Activated naive CD8-positive, alpha-beta T cell treated with anti-CD3 and anti-CD28 coated beads, Interleukin-2, amount 50 U/mL, for 16 hours (primary cell): ENCODE data around the gene TEKT3.

Experiments used
- DNase-seq: peaks from one replicate; pipeline ENCODE4 v3.0.0-alpha.2; 2020; ENCODE audit warnings: low read depth, low spot score

Gene TEKT3

GRCh38 chr17:15341385-15341849, at the start of gene TEKT3:
Gene TEKT3, minus strand, starts transcription at chr17:15341597. Its CDS starts 10,012 bp downstream, at chr17:15331585.
- no peak for DNase-seq

GRCh38 chr17:15388356-15389041, 47.1 kb upstream of the TEKT3 start:
- no peak for DNase-seq

DNA sequence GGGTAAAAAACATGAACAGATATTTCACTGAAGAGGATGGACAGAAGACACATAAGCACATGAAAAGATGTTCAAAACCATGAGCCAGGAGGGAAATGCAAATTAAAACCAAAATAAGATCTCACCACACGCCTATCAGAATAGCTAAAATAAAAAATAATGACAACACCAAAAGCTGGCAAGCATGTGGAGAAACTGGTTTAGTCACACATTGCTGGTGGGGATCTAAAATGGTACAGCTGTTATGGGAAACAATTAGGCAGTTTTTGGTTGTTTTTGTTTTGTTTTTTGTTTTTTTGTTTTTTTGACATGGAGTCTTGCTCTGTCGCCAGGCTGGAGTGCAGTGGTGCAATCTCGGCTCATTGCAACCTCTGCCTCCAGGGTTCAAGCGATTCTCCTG, 44.7 kb upstream of the TEKT3 start:
- no peak for DNase-seq

- no peak for DNase-seq
Measured at GRCh38 chr17:15385305-15385704, 43.9 kb upstream of the TEKT3 start.

GRCh38 chr17:15384142-15384787, 42.9 kb upstream of the TEKT3 start:
- no peak for DNase-seq

DNA sequence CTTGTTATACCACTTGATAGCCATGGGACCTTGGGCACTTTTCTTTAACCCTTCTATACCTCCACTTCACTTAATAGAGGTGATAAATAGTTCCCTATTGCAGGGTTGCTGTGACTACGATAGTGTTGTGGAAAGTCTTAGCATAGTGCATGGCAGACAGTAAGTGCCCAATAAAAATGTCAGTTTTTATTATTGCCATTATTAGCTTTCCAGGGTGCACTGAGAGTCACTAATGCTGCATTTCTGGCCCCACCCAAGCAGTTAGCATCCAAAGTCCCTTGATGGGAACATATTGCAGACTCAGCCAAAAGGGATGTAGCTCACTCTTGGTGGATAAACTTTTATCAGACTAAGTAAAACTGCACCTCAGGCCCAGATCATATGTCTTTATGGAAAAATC, 41.5 kb upstream of the TEKT3 start:
- no peak for DNase-seq

DNA sequence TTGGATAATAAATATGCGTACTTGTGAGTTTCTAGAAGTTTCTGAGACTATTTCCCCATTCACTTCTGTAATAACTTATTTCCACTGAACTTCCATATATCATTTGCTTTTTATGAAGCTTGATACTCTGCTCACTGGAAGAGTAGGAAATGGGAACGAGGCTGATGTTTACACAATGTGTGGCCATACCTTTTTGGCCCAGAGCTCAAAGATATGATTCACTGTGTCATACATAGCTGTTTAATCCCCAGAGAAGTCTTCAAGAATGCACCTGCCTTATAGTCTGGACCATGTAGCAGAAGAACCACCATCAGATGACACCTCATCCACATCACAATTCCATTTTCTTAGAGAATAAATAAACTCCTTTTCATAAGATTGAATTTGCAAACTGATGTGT, 40.3 kb upstream of the TEKT3 start:
- no peak for DNase-seq

DNA sequence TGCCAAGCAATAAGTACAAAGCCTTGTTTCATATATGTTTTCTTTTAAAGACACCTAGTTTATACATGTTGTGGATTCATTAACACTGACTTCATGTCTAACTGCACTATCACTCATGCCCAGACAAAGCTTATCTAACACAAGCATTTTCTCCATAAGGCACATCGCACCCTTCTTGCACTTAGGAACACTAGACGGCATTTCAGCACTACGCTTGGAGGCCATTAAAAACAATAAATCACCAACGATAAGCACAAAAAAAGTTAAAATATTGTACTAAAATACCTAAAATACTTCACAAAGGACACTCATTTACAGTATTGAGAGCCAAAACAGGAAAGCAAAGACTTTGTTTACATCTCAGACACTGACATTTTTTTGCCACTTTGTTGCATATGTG, 39.0 kb upstream of the TEKT3 start:
- DNase-seq = no peak

GRCh38 chr17:15379659-15380058, 38.3 kb upstream of the TEKT3 start:
- no peak for DNase-seq

DNA sequence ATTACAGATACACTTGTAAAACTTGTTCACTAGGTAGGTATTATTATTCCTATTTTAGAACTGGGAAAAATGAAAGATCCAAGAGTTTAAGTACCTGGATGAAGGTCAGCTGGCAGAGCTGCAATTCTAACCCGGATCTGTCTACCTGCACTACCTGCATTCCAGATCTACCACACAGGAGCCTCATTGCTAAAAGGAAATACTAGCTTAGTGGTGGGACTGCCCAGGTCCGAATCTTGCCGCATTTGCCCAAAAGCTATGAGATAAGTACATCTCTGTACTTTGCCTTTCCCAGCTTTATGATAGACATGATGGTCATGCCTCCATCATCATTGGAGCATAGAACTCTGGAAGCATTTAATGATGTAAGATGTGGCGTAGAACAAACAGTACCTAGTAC, 36.8 kb upstream of the TEKT3 start:
- no peak for DNase-seq

- no peak for DNase-seq
Measured at GRCh38 chr17:15377616-15378015, 36.2 kb upstream of the TEKT3 start.

GRCh38 chr17:15377200-15377599, 35.8 kb upstream of the TEKT3 start:
- DNase-seq = no peak

DNA sequence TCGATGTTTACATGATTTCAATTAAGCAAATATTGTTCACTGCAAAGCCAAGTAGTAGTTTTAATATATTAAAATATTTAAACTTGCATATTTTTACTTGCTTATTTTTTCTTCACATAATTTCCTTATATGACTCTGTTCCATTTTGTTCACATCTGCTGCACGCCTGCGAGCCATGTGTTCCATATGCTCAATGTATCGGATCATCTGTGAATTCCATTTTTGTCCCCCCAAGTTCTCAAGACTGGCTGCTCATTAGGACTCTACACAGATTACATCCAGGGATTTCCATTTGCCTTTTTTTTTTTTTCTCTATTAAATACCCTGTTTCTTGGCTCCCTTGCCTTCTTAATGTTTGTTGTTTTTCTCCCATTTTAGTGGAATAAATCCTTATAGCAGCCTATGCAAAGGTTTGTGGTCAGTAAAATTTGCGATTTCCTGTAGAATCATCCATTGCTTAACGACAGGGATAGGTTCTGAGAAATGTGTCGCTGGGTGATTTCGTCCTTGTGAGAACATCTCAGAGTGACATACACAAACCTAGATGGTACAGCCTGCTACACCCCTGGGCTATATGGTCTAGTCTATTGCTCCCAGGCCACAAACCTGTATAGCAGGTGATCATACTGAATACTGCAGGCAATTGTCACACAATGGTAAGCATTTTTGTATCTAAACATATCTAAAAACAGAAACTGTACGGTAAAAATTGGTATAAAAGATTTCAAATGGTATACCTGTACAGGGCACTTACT, 30.2 kb upstream of the TEKT3 start:
- DNase-seq = no peak

GRCh38 chr17:15368600-15368999, 27.2 kb upstream of the TEKT3 start:
- DNase-seq = no peak

DNA sequence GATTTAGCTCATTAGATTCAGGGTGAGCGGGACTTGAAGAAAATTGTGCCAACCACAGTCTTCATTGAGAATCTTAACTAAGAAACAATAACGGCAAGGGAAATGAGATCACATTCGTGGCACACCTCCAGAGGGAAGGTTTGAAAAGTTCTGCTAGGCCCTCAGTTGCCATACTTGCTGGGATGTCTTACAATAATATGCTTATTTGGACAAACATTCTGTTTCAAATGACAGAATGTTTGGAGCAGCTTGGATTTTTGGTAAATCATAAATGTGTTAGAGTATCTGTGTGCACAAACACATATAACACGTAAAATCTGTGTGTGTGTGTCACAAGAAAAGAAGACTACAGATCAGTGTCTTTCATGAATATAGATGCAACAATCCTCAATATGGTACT, 24.6 kb upstream of the TEKT3 start:
- no peak for DNase-seq

DNA sequence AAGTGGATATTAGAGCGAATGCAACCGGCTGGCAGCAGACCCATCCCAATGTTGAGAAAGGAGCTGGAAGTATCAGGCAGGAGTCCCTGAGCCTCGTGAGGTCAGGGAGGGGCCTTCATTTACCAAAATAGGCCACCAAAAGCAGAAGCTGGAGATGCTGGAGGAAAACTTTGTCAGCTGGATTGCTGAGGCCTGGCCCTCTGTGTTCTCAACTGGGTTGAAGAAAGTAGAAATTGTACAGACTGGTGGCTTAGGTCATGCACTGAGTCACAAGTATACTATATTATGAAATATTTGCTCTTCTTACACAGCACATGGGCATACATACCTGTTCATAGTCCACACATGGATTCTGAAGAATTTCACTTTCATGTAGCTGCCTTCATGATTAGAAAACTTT, 23.2 kb upstream of the TEKT3 start:
- DNase-seq = no peak

DNA sequence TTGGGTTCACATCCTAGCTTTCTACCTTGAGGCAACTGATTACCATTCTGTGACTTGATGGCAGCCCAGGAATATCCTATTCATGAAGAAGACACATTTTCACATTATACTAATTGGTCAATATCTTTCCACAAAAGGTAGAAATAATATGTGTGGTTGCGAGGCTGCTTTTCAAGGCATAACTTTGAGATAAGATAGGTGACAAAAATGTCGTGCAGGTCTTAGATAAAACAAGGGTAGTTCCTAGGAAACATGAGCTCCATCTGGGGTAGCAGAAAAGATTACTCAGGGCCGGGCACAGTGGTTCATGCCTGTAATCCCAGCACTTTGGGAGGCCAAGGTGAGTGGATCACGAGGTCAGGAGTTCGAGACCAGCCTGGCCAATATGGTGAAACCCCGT, 22.3 kb upstream of the TEKT3 start:
- DNase-seq = no peak

DNA sequence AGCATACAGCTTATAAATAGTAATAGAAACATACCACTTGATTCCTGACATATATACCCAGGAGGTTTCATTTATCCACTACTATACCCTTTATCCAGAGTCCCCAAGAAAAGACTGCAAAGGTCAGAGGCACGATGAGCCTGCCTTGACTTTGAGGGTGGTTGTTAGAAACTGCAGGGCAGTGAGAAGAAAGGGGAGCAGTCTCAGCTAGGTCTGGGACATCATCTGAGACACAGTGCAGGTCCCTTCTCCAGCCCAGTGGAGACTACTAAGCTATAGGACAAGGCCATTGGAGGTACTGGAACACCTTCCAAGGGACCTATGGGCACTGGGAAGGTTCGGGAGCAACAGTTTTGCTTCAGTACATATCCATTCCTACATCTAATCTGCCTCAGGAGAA, 20.2 kb upstream of the TEKT3 start:
- no peak for DNase-seq

GRCh38 chr17:15361151-15361550, 19.8 kb upstream of the TEKT3 start:
- DNase-seq = no peak

DNA sequence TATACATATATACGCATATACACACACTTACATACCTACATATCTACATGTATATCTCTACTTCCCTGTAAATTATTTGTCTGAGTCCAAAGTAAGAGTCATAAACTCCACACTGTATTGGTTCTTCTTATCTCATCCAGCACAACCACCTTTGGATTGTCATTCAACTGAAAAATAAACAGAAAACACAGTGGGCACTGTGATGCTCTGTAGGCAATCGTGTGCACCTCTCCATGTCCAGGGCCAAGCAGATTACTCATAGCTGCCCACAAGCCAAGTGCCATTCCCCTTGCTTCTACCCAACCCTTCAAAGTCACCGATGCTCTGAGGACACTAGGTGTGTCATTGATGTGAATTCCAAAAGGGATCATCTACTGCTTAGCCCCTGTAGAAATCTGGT, 12.9 kb upstream of the TEKT3 start:
- DNase-seq = no peak

GRCh38 chr17:15351925-15352324, 10.5 kb upstream of the TEKT3 start:
- DNase-seq = no peak

GRCh38 chr17:15351478-15351840, 10.1 kb upstream of the TEKT3 start:
- DNase-seq = no peak
